Glutamatergic neuron (in vitro differentiated cells): ENCODE results near the gene MAMDC4. TPM values are rescaled to one million over a fixed set of nuclear protein-coding genes. Genes with fewer than 3 reads are reported as not detected.
A peak's percentile ranks its signal among the peaks of the same experiment; 100 is the strongest.
"Not testable (repeated sequence)": the region's sequence is repeated elsewhere in the genome, so short reads cannot be mapped to it uniquely, and the experiment has no call there.

Source experiments
- DNase-seq: peaks from one replicate; pipeline ENCODE4 v3.0.0; 2022
- H3K27ac Mint-ChIP-seq: one replicate; pipeline ENCODE4 v1.8.0; 2020; ENCODE audit warnings: mild to moderate bottlenecking, mixed read lengths, inconsistent platforms; ENCODE audit not compliant: unreplicated experiment
- H3K27me3 Mint-ChIP-seq: one replicate; pipeline ENCODE4 v1.8.0; 2020; ENCODE audit warnings: mild to moderate bottlenecking, moderate library complexity, mixed read lengths, inconsistent platforms; ENCODE audit not compliant: unreplicated experiment
- H3K36me3 Mint-ChIP-seq: one replicate; pipeline ENCODE4 v1.8.0; 2020; ENCODE audit warnings: mild to moderate bottlenecking, mixed read lengths, inconsistent platforms; ENCODE audit not compliant: unreplicated experiment
- H3K4me1 Mint-ChIP-seq: one replicate; pipeline ENCODE4 v1.8.0; 2020; ENCODE audit warnings: mild to moderate bottlenecking, low read depth, mixed read lengths, inconsistent platforms; ENCODE audit not compliant: unreplicated experiment
- H3K4me3 Mint-ChIP-seq: one replicate; pipeline ENCODE4 v1.8.0; 2020; ENCODE audit warnings: mild to moderate bottlenecking, mixed read lengths, inconsistent platforms; ENCODE audit not compliant: unreplicated experiment
- H3K9me3 Mint-ChIP-seq: one replicate; pipeline ENCODE4 v1.8.0; 2020; ENCODE audit warnings: mild to moderate bottlenecking, moderate library complexity, mixed read lengths, inconsistent platforms; ENCODE audit not compliant: unreplicated experiment
- total RNA-seq: library from RNA; stranded (reverse); fragmentation: NEBNext Ultra II Directional; extraction: Animal tissue kit (Norgen Biotek cat#: 25700); gene quantifications from one replicate; pipeline ENCODE4 v1.2.1, GENCODE V29; 2021; ENCODE audit not compliant: unreplicated experiment
- TF ChIP-seq, protein P1 (sequence below): fragments of 200-600 bp; sonication (generic); IDR thresholded peaks from one replicate; pipeline ENCODE4 v1.5.0; 2021; ENCODE audit not compliant: partially characterized antibody, unreplicated experiment

The MAMDC4 gene
- total RNA-seq, 1 donor from 2014 or later = 17.6 TPM

- Mint-ChIP-seq H3K9me3 (peaks cover 11% of the 10 kb centered on the region), H3K27me3 (no peaks in the 10 kb centered on the region), H3K36me3 (peaks cover 11% of the 10 kb centered on the region), H3K27ac (no peak overlapping the region), H3K4me3 (peak overlapping the region; percentile 34), H3K4me1 (peaks cover 3% of the 10 kb centered on the region)
- no peak for DNase-seq
- TF ChIP-seq, protein P1, sequence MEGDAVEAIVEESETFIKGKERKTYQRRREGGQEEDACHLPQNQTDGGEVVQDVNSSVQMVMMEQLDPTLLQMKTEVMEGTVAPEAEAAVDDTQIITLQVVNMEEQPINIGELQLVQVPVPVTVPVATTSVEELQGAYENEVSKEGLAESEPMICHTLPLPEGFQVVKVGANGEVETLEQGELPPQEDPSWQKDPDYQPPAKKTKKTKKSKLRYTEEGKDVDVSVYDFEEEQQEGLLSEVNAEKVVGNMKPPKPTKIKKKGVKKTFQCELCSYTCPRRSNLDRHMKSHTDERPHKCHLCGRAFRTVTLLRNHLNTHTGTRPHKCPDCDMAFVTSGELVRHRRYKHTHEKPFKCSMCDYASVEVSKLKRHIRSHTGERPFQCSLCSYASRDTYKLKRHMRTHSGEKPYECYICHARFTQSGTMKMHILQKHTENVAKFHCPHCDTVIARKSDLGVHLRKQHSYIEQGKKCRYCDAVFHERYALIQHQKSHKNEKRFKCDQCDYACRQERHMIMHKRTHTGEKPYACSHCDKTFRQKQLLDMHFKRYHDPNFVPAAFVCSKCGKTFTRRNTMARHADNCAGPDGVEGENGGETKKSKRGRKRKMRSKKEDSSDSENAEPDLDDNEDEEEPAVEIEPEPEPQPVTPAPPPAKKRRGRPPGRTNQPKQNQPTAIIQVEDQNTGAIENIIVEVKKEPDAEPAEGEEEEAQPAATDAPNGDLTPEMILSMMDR = no peak
Measured at GRCh38 chr9:136867480-136867879, 15.3 kb downstream of the MAMDC4 start.

DNA sequence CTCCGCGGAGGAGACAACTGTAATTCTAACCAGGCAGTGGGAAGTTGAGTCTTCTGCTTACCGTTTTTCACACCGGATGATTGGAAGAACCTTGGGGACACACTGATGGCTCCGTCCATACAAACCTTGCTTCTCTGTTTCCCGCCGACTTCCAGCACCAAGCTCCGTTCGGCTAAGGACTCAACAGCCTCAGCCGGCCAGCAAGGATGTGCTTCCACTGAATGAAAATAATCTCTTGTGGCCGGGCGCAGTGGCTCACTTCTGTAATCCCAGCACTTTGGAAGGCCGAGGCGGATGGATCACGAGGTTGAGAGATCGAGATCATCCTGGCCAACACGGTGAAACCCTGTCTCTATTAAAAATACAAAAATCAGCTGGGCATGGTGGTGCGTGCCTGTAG is 15.8 kb downstream of the MAMDC4 start:
- TF ChIP-seq, protein P1 = no peak
- DNase-seq = no peak
- peaks cover 10% of the 10 kb centered on the region for H3K9me3 Mint-ChIP-seq
- H3K27me3 Mint-ChIP-seq = no peaks in the 10 kb centered on the region
- H3K4me1 Mint-ChIP-seq = peaks cover 3% of the 10 kb centered on the region
- peak overlapping the region; percentile 34 for H3K4me3 Mint-ChIP-seq
- no peak overlapping the region for H3K27ac Mint-ChIP-seq
- H3K36me3 Mint-ChIP-seq = peaks cover 11% of the 10 kb centered on the region

GRCh38 chr9:136868644-136869043 is 16.5 kb downstream of the MAMDC4 start:
- peak overlapping the region; percentile 64 for H3K27ac Mint-ChIP-seq
- H3K27me3 Mint-ChIP-seq = no peaks in the 10 kb centered on the region
- H3K9me3 Mint-ChIP-seq = peaks cover 9% of the 10 kb centered on the region
- no peak overlapping the region for H3K4me3 Mint-ChIP-seq
- H3K36me3 Mint-ChIP-seq = peaks cover 11% of the 10 kb centered on the region
- TF ChIP-seq, protein P1 = no peak
- H3K4me1 Mint-ChIP-seq = peaks cover 3% of the 10 kb centered on the region
- no peak for DNase-seq

GRCh38 chr9:136869611-136870010 is 17.5 kb downstream of the MAMDC4 start:
- H3K27me3 Mint-ChIP-seq, H3K27ac Mint-ChIP-seq, H3K4me3 Mint-ChIP-seq, H3K9me3 Mint-ChIP-seq, DNase-seq, H3K4me1 Mint-ChIP-seq: not testable (repeated sequence)
- peaks cover 11% of the 10 kb centered on the region for H3K36me3 Mint-ChIP-seq

DNA sequence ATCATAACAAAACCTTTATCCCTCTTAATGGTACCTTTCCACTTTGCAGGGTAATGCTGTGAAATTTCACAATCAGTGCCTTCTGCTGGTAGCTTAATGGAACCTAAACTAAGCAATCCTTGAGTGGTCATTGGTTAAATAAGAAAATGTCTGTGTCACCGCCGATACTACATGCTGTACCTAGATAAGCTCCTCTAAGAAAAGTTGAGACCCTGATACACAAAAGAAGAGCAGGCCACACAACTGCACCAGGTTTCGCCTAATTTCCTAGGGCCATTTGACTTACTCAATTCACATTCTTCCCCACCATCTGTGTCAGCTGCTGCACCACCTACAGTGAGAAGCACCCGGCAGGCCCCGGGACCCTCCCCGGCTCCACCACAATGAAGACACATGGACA is 23.0 kb downstream of the MAMDC4 start:
- Mint-ChIP-seq H3K27ac (no peak overlapping the region), H3K4me3 (no peak overlapping the region), H3K27me3 (peaks cover under 1% of the 10 kb centered on the region), H3K9me3 (peaks cover 10% of the 10 kb centered on the region), H3K4me1 (no peaks in the 10 kb centered on the region), H3K36me3 (no peaks in the 10 kb centered on the region)
- DNase-seq = no peak
- TF ChIP-seq, protein P1 = no peak

DNA sequence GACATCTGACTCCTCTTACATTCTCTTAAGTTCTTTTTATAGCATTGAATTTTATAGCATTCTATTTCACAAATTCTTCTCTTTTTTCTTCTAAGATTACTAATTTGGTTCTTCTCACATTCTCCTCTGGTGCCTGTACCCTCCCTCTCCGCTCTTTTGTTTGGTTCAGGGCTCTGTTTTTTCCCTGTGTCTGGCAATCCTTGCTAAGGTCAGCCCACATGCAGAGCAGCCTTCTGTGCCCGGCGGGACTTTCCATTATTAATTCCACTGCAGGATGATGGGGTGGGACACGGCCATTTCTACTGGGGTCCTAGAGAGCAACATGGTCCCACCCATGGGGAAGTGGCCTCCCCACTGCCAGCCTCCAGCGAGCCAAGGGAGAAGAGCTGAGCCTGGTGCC is 24.3 kb downstream of the MAMDC4 start:
- no peak overlapping the region for H3K27ac Mint-ChIP-seq
- TF ChIP-seq, protein P1 = no peak
- peaks cover 2% of the 10 kb centered on the region for H3K27me3 Mint-ChIP-seq
- H3K9me3 Mint-ChIP-seq = peaks cover 8% of the 10 kb centered on the region
- no peaks in the 10 kb centered on the region for H3K36me3 Mint-ChIP-seq
- no peak overlapping the region for H3K4me3 Mint-ChIP-seq
- no peaks in the 10 kb centered on the region for H3K4me1 Mint-ChIP-seq
- no peak for DNase-seq
